NCI-H510A treated with DMSO at 0.1 percent for 48 hours (cell line): Measurements from ENCODE around the gene SMLR1.

Experiments
- DNase-seq: peaks from one replicate; lab custom pipeline; 2025; lab: John Stamatoyannopoulos, UW

SMLR1 gene

GRCh38 chr6:130851026-130851425, 23.8 kb downstream of the SMLR1 start:
- DNase-seq: no peak

- DNase-seq: no peak
These were observed 25.8 kb downstream of the SMLR1 start for GRCh38 chr6:130852844-130853554.

GRCh38 chr6:130853555-130854183, 26.5 kb downstream of the SMLR1 start:
- DNase-seq: no peak

GRCh38 chr6:130858054-130858453, 30.8 kb downstream of the SMLR1 start:
- no peak for DNase-seq

GRCh38 chr6:130858498-130859160, 31.4 kb downstream of the SMLR1 start:
- DNase-seq: no peak

- no peak for DNase-seq
These were observed 32.1 kb downstream of the SMLR1 start for GRCh38 chr6:130859161-130859867.

- no peak for DNase-seq
These were observed 35.2 kb downstream of the SMLR1 start for GRCh38 chr6:130862370-130862769.

GRCh38 chr6:130863415-130864230, 36.4 kb downstream of the SMLR1 start:
- DNase-seq: no peak

- no peak for DNase-seq
These were observed 37.1 kb downstream of the SMLR1 start for GRCh38 chr6:130864344-130864743.

GRCh38 chr6:130865793-130866192, 38.6 kb downstream of the SMLR1 start:
- no peak for DNase-seq

- no peak for DNase-seq
These were observed 42.5 kb downstream of the SMLR1 start for GRCh38 chr6:130869681-130870080.

- no peak for DNase-seq
These were observed 43.1 kb downstream of the SMLR1 start for GRCh38 chr6:130870179-130870880.

- DNase-seq: peak; percentile 13
These were observed 45.3 kb downstream of the SMLR1 start for GRCh38 chr6:130872250-130873095.

GRCh38 chr6:130873746-130874145, 46.5 kb downstream of the SMLR1 start:
- no peak for DNase-seq

- no peak for DNase-seq
These were observed 52.6 kb downstream of the SMLR1 start for GRCh38 chr6:130879826-130880225.

- no peak for DNase-seq
These were observed 55.2 kb downstream of the SMLR1 start for GRCh38 chr6:130882370-130882769.

GRCh38 chr6:130885392-130886192, 58.4 kb downstream of the SMLR1 start:
- DNase-seq: peak; percentile 23
